Esophagus muscularis mucosa (tissue), 3 donors: ENCODE measurements around the gene TP53RK.

Experiments
- CTCF ChIP-seq, 3 experiments: fragments of 200-600 bp in 2 of 3; fragments of 450-650 bp in 1 of 3; sonication (generic) in 2 of 3; IDR thresholded peaks; one replicate each; pipeline ENCODE4 v1.5.1; 2017 to 2019; ENCODE audit warnings: antibody characterized with exemption in 3 of 3, mild to moderate bottlenecking in 2 of 3, moderate library complexity in 1 of 3
- POLR2A ChIP-seq: fragments of 450-650 bp; IDR thresholded peaks from one replicate; pipeline ENCODE4 v1.6.1; 2017; ENCODE audit warnings: antibody characterized with exemption, moderate library complexity, mild to moderate bottlenecking, low read depth

DNA sequence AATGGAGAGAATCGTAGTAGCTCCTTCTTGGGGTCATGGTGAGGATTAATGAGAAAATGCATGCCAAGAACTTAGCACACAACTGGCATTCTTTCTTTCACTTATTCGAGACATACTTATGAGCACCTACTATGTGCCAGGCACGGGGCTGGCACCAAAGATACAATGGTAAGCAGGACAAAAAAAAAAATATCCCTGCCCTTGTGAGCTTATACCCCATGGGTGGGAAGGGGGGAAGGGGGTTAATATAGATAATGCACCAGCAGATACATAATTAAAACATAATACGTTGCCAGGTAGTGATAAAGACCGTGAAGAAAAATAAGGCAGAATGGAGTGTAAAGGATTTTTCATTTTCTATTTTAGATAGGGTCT lies 46.3 kb downstream of the TP53RK start:
- TF ChIP-seq CTCF (IDR thresholded peaks at IDR 0.05) (no peak), POLR2A (no peak)
